ENCODE results near the gene OR52B6.

Gene OR52B6

GRCh38 chr11:5596607-5597201 lies 16.0 kb downstream of the OR52B6 start, which contains the start of gene TRIM6:
TRIM6 (plus strand) TSS chr11:5596637; CDS start chr11:5596898, 261 bp downstream.
- peak; percentile 56 for DNase-seq (ENCODE audit: low read depth)

DNA sequence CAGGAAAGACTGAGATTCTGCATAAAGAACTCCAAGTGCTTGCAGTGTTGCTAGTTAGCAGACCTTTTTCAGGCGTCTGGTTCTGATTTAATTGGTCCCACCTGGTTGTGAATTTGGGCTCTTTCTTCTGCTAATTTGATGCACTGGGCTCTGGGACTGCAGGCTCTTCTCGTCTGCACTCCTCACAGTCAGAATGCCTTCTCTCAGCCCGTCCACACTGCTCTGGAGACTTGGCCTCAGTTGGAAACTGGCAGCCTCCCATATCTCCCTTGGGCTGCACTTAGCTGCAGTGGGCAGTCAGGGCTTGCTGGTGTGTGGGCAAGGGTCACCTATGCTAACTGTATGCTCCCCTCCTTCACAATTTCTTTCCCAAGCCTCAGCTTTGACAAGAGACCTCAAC lies 17.3 kb downstream of the OR52B6 start:
- no peak for DNase-seq (ENCODE audit: low read depth)

GRCh38 chr11:5600374-5600851 lies 19.7 kb downstream of the OR52B6 start:
- peak; percentile 70 for DNase-seq (ENCODE audit: low read depth)

DNA sequence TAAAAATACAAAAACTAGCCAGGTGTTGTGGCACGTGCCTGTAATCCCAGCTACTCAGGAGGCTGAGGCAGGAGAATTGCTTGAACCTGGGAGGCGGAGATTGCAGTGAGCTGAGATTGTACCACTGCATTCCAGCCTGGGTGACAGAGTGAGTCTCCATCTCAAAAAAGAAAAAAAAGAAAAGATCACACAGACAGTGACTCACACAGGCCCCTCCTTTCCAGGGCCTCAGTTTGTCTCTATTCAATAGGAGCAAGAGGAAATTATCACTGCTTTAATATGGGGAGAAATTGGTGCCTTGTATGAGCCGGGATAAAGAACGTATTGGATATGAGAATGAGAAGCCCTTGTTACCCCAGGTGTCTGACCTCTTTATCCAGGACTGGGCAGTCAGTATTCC lies 22.1 kb downstream of the OR52B6 start:
- peak; percentile 52 for DNase-seq (ENCODE audit: low read depth)

DNA sequence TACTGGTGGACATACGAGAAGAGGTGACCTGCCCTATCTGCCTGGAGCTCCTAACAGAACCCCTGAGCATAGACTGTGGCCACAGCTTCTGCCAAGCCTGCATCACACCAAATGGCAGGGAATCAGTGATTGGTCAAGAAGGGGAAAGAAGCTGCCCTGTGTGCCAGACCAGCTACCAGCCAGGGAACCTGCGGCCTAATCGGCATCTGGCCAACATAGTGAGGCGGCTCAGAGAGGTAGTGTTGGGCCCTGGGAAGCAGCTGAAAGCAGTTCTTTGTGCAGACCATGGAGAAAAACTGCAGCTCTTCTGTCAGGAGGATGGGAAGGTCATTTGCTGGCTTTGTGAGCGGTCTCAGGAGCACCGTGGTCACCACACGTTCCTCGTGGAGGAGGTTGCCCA lies 22.6 kb downstream of the OR52B6 start:
- no peak for DNase-seq (ENCODE audit: low read depth)

- peak; percentile 33 for DNase-seq (ENCODE audit: low read depth)
Measured at GRCh38 chr11:5604896-5605295, 24.2 kb downstream of the OR52B6 start.

DNA sequence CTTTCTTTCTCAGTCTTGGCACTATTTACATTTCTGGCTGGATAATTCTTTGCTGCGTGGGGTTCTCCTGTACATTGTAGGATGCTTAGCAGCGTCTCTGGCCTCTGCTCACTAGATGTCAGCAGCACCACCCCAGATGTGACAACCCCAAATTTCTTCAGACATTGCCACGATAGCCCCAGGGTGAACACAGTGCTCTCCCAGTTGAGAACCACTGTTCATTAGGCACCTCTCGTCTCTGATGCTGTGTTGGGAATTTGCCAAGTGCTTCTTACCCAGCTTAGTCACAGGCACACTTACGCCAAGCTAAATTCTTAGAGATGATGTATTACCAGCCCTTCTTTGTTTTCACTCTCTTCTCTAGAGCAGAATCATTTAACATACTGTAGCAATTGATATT lies 25.2 kb downstream of the OR52B6 start:
- peak; percentile 93 for DNase-seq (ENCODE audit: low read depth)

- peak; percentile 28 for DNase-seq (ENCODE audit: low read depth)
Measured at GRCh38 chr11:5608808-5609207, 28.1 kb downstream of the OR52B6 start.

DNA sequence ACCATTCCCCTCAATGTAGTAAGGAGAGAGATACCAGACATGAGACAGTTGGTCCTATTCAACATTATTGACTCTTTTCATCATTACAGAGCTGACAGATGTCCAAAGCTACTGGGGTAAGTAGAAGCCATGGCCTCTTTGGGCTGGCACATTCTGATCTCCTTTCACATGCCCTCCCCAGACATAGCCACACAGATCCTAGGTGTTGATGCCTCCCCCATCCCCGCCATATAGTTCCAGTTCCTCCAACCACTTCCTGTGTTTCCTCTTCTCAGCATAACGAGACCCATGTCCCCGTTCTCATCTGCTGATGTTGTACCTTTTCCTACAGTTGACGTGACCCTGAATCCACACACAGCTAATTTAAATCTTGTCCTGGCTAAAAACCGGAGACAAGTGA lies 29.8 kb downstream of the OR52B6 start:
- DNase-seq (ENCODE audit: low read depth) = no peak

DNA sequence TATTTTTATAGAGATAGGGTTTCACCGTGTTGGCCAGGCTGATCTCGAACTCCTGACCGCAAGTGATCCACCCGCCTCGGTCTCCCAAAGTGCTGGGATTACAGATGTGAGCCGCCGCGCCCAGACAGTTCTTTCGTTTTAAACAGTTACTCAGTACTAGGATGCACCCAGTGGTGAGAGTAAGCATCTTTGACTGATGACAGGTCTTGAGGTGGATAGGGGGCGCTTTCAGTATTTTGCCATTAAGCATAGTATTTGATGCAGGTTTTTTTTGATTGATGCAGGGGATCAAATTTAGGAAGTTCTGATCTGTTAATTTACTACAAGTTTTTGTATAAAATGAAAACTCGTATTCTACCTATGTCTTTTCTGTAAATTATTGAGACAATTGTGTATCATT lies 30.9 kb downstream of the OR52B6 start:
- DNase-seq (ENCODE audit: low read depth) = no peak

- peak; percentile 86 for DNase-seq (ENCODE audit: low read depth)
Measured at GRCh38 chr11:5618807-5619206, 38.1 kb downstream of the OR52B6 start.

DNA sequence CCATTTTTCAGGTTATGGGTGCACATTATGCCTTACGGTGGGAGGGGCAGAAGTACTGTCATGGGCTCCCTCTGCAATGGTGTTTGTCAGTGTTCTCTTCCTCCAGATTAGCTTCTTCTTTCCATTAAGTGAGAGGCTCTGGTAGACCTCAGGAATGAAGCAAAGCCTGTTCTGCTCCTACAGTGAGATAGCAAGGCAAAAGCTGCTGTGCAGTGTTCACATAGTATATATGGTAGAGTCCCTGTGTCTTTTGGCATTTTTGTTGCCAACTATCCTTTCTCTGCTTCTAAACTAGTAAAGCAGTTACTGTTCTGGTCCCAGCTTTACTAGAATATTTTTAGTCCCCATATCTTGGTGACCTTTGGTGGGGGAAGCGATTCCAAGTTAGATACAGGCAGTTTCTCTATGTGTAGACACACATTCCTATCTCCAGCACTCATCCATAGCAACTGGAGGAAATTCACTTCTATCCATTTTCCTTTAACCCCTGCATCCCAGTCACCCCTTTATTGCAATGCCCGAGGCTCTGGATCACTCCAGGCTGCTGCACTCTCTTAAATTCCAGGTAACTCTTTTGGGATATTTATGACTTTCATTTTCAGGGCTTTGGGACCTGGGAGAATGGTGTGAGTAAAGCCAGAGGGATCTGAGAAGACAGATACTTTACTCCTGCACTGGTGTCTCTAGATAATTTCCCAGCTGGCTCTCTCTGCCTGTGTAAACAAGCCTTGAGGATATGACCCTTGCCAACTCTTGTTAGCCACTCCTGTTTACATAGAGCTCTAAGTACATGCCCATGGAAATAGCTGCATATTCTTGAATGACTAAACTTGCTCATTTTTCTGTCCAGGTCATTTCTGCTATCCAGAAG lies 40.2 kb downstream of the OR52B6 start:
- DNase-seq (ENCODE audit: low read depth) = peak; percentile 93

DNA sequence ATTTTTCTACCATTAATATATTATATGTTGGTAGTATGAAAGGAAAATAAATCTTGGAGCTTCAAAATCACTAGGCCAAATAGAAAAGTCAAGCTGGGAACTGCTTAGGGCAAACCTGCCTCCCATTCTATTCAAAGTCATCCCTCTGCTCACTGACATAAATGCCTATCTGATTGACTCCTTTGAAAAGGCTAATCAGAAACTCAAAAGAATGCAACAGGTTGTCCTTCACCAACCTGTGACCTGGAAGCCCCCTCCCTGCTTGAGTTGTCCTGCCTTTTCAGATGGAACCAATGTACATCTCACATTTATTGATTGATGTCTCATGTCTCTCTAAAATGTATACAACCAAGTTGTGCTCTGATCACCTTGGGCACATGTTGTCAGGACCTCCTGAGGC lies 40.9 kb downstream of the OR52B6 start:
- DNase-seq (ENCODE audit: low read depth) = no peak

DNA sequence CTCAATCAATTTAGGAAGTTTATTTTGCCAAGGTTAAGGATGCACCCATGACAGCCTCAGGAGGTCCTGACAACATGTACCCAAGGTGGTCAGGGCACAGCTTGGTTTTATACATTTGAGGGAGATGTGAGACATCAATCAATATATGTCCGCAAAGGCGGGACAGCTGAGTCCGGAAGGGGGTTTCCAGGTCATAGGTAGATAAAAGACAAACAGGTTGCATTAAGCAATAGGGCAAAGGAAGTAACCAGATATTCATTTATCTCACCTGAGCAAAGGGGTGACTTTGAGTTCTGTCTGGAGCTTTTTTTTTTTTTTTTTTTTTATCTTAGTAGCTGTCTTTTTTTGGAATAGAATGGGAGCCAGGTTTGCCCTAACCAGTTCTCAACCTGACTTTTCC lies 42.1 kb downstream of the OR52B6 start:
- DNase-seq (ENCODE audit: low read depth) = no peak

DNA sequence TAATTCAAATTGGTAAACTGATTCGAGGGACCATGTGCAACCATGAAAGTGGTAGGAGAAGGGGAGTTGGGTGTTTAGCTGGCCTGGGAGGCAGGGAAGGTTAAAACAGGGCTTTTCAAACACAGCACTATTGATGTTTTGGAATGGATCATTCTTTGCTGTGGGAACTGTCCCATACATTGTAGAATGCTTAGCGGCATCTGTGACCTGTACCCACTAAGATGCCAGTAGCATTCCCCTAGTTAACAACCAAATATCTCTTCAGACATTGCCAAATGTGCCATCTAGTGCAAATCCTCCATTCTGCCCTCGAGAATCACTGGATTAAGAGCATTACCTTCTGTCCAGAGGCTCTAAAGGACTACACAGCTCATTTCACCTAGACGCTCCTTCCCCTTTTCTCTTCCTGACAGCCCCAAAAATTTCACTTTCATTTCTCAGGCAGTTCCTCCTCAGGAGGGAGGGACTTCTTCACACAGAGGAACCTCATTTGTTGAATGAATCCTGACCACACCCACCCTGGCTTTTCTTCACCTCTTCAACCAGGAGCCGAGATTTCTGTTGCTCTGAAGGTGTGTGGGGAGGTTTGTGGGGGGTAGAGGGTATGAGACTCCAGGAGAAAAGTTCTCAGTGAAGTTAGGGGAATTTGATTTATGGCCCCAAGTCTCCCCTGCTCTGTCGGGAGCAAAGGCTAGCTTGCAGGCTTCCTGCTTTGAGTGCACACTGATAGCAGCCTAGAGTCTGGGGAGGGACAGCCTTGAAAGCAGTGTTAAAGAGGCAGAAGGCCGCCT lies 44.0 kb downstream of the OR52B6 start, which contains the start of gene TRIM34:
Gene TRIM34 (plus strand): TSS at position 513 of the 791 bp plus-strand sequence. CDS start 7,331 bp downstream, outside the sequence.
- peak; percentile 81 for DNase-seq (ENCODE audit: low read depth)

- DNase-seq (ENCODE audit: low read depth) = no peak
Measured at GRCh38 chr11:5625281-5625680, 44.6 kb downstream of the OR52B6 start.

- DNase-seq (ENCODE audit: low read depth) = peak; percentile 82
Measured at GRCh38 chr11:5626196-5626595, 45.5 kb downstream of the OR52B6 start.

- DNase-seq (ENCODE audit: low read depth) = no peak
Measured at GRCh38 chr11:5631417-5631816, 50.7 kb downstream of the OR52B6 start.
